Endothelial cell of umbilical vein (primary cell): Measurements from ENCODE around the gene LMO4. TPM values are rescaled to one million over a fixed set of nuclear protein-coding genes. Genes with fewer than 3 reads are reported as not detected.

ENCODE experiments used
- BruUV-seq: library from RNA; stranded (reverse); fragments of 400-500 nt; replicated peaks from 2 replicates; lab custom pipeline; 2021; lab: Mats Ljungman, UMichigan
- CTCF ChIA-PET: fragments of 300-600, 350-600 bp; sonication (Branson Sonifier 250); formaldehyde crosslinking; loops from one replicate; lab custom pipeline; 2021; ENCODE audit warnings: antibody characterized with exemption, inconsistent platforms; lab: Charles Lee
- POLR2A ChIA-PET: fragments of 300-600, 350-600 bp; sonication (Branson Sonifier 250); formaldehyde crosslinking; loops from one replicate; lab custom pipeline; 2021; ENCODE audit warnings: antibody characterized with exemption, inconsistent platforms; lab: Charles Lee
- DNase-seq: peaks from one replicate; pipeline ENCODE4 v3.0.0-alpha.2; 2011; ENCODE audit warnings: low read depth, low spot score
- FAIRE-seq: peaks from 2 replicates; lab custom pipeline; 2011; peaks lifted over from hg19 to GRCh38; lab: Jason Lieb, UNC
- H2AFZ ChIP-seq: 2 replicates; pipeline ENCODE4 v1.6.0; 2012; ENCODE audit warnings: low read depth, low read length, control low read depth, inconsistent platforms
- H3K27ac ChIP-seq: 2 replicates; pipeline ENCODE4 v1.5.1; 2011; ENCODE audit warnings: low read depth, mild to moderate bottlenecking, control low read depth, low read length, moderate library complexity; ENCODE audit not compliant: insufficient read depth
- H3K27me3 ChIP-seq, 2 experiments: 2 replicates each; pipeline versions ENCODE4 v1.6.0 to v1.6.1; 2011; ENCODE audit warnings: low read length in 2 of 2, mixed read lengths in 1 of 2; ENCODE audit not compliant: control insufficient read depth in 2 of 2, insufficient read depth in 2 of 2
- H3K36me3 ChIP-seq, 2 experiments: 2 replicates in 1 of 2; 3 replicates in 1 of 2; pipeline ENCODE4 v1.5.1; 2011; ENCODE audit warnings: low read length in 2 of 2, mild to moderate bottlenecking in 1 of 2, moderate library complexity in 1 of 2; ENCODE audit not compliant: control insufficient read depth in 2 of 2, insufficient read depth in 2 of 2; ENCODE audit errors: extremely low read depth in 1 of 2
- H3K4me1 ChIP-seq: 3 replicates; pipeline ENCODE4 v1.5.1; 2011; ENCODE audit warnings: mild to moderate bottlenecking, low read length; ENCODE audit not compliant: control insufficient read depth, insufficient read depth; ENCODE audit errors: extremely low read depth
- H3K4me2 ChIP-seq: 2 replicates; pipeline ENCODE4 v1.6.1; 2011; ENCODE audit warnings: low read length, control low read depth, mixed read lengths; ENCODE audit not compliant: insufficient read depth
- H3K4me3 ChIP-seq, 3 experiments: fragments of 200-600 bp in 1 of 3; sonication (generic), shearing (Covaris generic) in 1 of 3; replicated peaks in 1 of 3; 2 replicates each; pipeline ENCODE4 v1.5.1; 2011 to 2016; ENCODE audit warnings: control low read depth in 3 of 3, low read length in 3 of 3, mild to moderate bottlenecking in 2 of 3, inconsistent platforms in 1 of 3, low read depth in 1 of 3, moderate library complexity in 1 of 3; ENCODE audit not compliant: insufficient read depth in 1 of 3
- H3K79me2 ChIP-seq: 2 replicates; pipeline ENCODE4 v1.6.0; 2012; ENCODE audit warnings: low read length, inconsistent platforms; ENCODE audit not compliant: control insufficient read depth, insufficient read depth
- H3K9ac ChIP-seq: replicated peaks from 2 replicates; pipeline ENCODE3; 2011; ENCODE audit warnings: low read length, control low read depth; ENCODE audit not compliant: insufficient read depth; ENCODE audit errors: extremely low read depth
- H3K9me1 ChIP-seq: replicated peaks from 3 replicates; pipeline ENCODE4 v1.6.0; 2011; ENCODE audit warnings: mild to moderate bottlenecking, low read length; ENCODE audit not compliant: control insufficient read depth, insufficient read depth; ENCODE audit errors: extremely low read depth
- H3K9me3 ChIP-seq: replicated peaks from 2 replicates; pipeline ENCODE4 v1.5.1; 2012; ENCODE audit warnings: low read length, inconsistent platforms; ENCODE audit not compliant: control insufficient read depth, insufficient read depth
- H4K20me1 ChIP-seq: replicated peaks from 2 replicates; pipeline ENCODE3; 2011; ENCODE audit warnings: mild to moderate bottlenecking, low read length; ENCODE audit not compliant: control insufficient read depth, insufficient read depth; ENCODE audit errors: extremely low read depth
- CTCF ChIP-seq, 2 donors: IDR thresholded peaks; 1 replicate in 1 of 2; 2 replicates in 1 of 2; pipeline ENCODE4 v1.5.1; 2011; ENCODE audit warnings: low read length in 2 of 2, mild to moderate bottlenecking in 2 of 2, moderate library complexity in 2 of 2, control low read depth in 1 of 2, inconsistent platforms in 1 of 2, low read depth in 1 of 2; ENCODE audit not compliant: insufficient read depth in 1 of 2; ENCODE audit errors: extremely low read depth in 1 of 2
- EZH2 ChIP-seq: IDR thresholded peaks from 2 replicates; pipeline ENCODE4 v1.6.1; 2012; ENCODE audit warnings: borderline replicate concordance, low read depth, mild to moderate bottlenecking, moderate library complexity, low read length, inconsistent platforms; ENCODE audit not compliant: severe bottlenecking
- FOS ChIP-seq: IDR thresholded peaks from 2 replicates; pipeline ENCODE4 v1.6.1; 2011; ENCODE audit warnings: mild to moderate bottlenecking, low read length, moderate library complexity, borderline replicate concordance; ENCODE audit not compliant: insufficient read depth
- GATA2 ChIP-seq: IDR thresholded peaks from 2 replicates; pipeline ENCODE4 v1.7.0; 2011; ENCODE audit warnings: low read depth, mild to moderate bottlenecking, moderate library complexity, mixed read lengths, low read length; ENCODE audit not compliant: insufficient read length, insufficient read depth
- MYC ChIP-seq: IDR thresholded peaks from one replicate; pipeline ENCODE4 v1.6.1; 2011; ENCODE audit warnings: mild to moderate bottlenecking, low read depth, low read length
- POLR2AphosphoS5 ChIP-seq: IDR thresholded peaks from 2 replicates; pipeline ENCODE4 v1.6.1; 2012; ENCODE audit warnings: low read depth, mild to moderate bottlenecking, control low read depth, low read length, moderate library complexity; ENCODE audit not compliant: insufficient read depth
- dilution Hi-C: fragments of 300-500 bp; cut with MboI; formaldehyde crosslinking; loops from one replicate; pipeline ENCODE4 v1.15.0; 2019; ENCODE audit warnings: low sequenced_read_pairs; ENCODE audit not compliant: extremely low pct_ligation_motif_present
- intact Hi-C: fragments of 100-400 bp; cut with micrococcal nuclease; formaldehyde crosslinking; loops from one replicate; pipeline ENCODE4 v1.10.0; 2022
- polyA plus RNA-seq, 4 experiments: library from polyadenylated mRNA; depleted of rRNA in 3 of 4; stranded (reverse) in 3 of 4; unstranded in 1 of 4; fragments of >200 nt; gene quantifications; 2 replicates each; pipeline versions ENCODE4 v1.2.1 to v1.2.3, GENCODE V29; 2011 to 2012; ENCODE audit warnings: missing spikeins in 1 of 4
- total RNA-seq: library from RNA; stranded (reverse); gene quantifications from 2 replicates; pipeline ENCODE4 v1.2.3, GENCODE V29; 2021
- TF ChIP-seq, protein P1 (sequence below): IDR thresholded peaks from 2 replicates; pipeline ENCODE4 v1.6.1; 2011; ENCODE audit not compliant: insufficient read depth, insufficient read length

LMO4 gene
- total and polyA plus RNA-seq, 2 donors (not counting 3 experiments of a cell fraction or from before 2014, with no cell fraction given): 24.8 to 36.6 TPM

- FAIRE-seq (no peak), DNase-seq (no peak)
These were observed 20.7 kb upstream of the LMO4 start for GRCh38 chr1:87307931-87308330.

More at GRCh38 chr1:87307931-87308330, 20.7 kb upstream of the LMO4 start:
- CTCF ChIA-PET: no interaction called here
- no peak overlapping the region for H2AFZ ChIP-seq
- TF ChIP-seq MYC: no peak
- no peak for TF ChIP-seq GATA2
- no peak for TF ChIP-seq FOS
- no peak for TF ChIP-seq POLR2AphosphoS5
- TF ChIP-seq CTCF (IDR thresholded peaks at IDR 0.05; ENCODE audit: extremely low read depth in 1 of 2, insufficient read depth in 1 of 2, low read depth in 1 of 2, low read length in 2 of 2): no peak
- TF ChIP-seq, protein P1, sequence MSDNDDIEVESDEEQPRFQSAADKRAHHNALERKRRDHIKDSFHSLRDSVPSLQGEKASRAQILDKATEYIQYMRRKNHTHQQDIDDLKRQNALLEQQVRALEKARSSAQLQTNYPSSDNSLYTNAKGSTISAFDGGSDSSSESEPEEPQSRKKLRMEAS: no peak
- no peak for TF ChIP-seq EZH2
- H3K9me3 ChIP-seq: no peaks in the 10 kb centered on the region
- no peaks in the 10 kb centered on the region for H3K9me1 ChIP-seq
- intact Hi-C loops (no loop called here), dilution Hi-C loops (no loop called here)
- H3K9ac ChIP-seq: no peak overlapping the region
- no TSS peak for BruUV-seq
- no peaks in the 10 kb centered on the region for H4K20me1 ChIP-seq
- no peak overlapping the region for H3K27ac ChIP-seq
- POLR2A ChIA-PET: no interaction called here
- no peaks in the 10 kb centered on the region for H3K79me2 ChIP-seq
- H3K4me3 ChIP-seq: no peak overlapping the region
- peaks cover 5 to 18% of the 10 kb centered on the region in 2 experiments for H3K27me3 ChIP-seq
- no peak overlapping the region for H3K4me2 ChIP-seq
- H3K4me1 ChIP-seq: no peaks in the 10 kb centered on the region
- no peaks in the 10 kb centered on the region for H3K36me3 ChIP-seq
